Loucy (cell line): ENCODE measurements around the gene ACADSB.

Source experiments
- H2AFZ ChIP-seq: fragments of 200-600 bp; sonication (generic); 2 replicates; pipeline ENCODE4 v1.6.0; 2016; ENCODE audit warnings: antibody characterized with exemption, mild to moderate bottlenecking, low read length, moderate library complexity
- H3F3A ChIP-seq: fragments of 200-600 bp; 2 replicates; pipeline ENCODE4 v1.6.0; 2016; ENCODE audit warnings: antibody characterized with exemption, low read depth, mild to moderate bottlenecking
- H3K27me3 ChIP-seq: fragments of 200-600 bp; sonication (generic); 2 replicates; pipeline ENCODE4 v1.6.1; 2014; ENCODE audit warnings: low read length, mild to moderate bottlenecking; ENCODE audit not compliant: insufficient read depth, poor library complexity, severe bottlenecking
- H3K36me3 ChIP-seq: fragments of 200-600 bp; sonication (generic); 2 replicates; pipeline ENCODE4 v1.6.1; 2016; ENCODE audit warnings: low read length; ENCODE audit not compliant: insufficient read depth
- H3K4me1 ChIP-seq: fragments of 200-600 bp; sonication (generic); 2 replicates; pipeline ENCODE4 v1.5.1; 2014; ENCODE audit warnings: low read length, mild to moderate bottlenecking; ENCODE audit not compliant: insufficient read depth, poor library complexity, severe bottlenecking
- H3K4me2 ChIP-seq: fragments of 200-600 bp; sonication (generic); 2 replicates; pipeline ENCODE4 v1.6.0; 2014; ENCODE audit warnings: antibody characterized with exemption, low read length, low read depth, mild to moderate bottlenecking; ENCODE audit not compliant: poor library complexity, severe bottlenecking
- H3K4me3 ChIP-seq: fragments of 200-600 bp; sonication (generic); 2 replicates; pipeline ENCODE4 v1.5.1; 2014; ENCODE audit warnings: low read length, mild to moderate bottlenecking, mixed read lengths; ENCODE audit not compliant: poor library complexity, severe bottlenecking
- H3K79me2 ChIP-seq: fragments of 200-600 bp; sonication (generic); 2 replicates; pipeline ENCODE4 v1.6.1; 2014; ENCODE audit warnings: low read length; ENCODE audit not compliant: insufficient read depth
- H3K9ac ChIP-seq: fragments of 200-600 bp; sonication (generic); 2 replicates; pipeline ENCODE4 v1.6.0; 2014; ENCODE audit warnings: mild to moderate bottlenecking, low read depth, low read length, moderate library complexity; ENCODE audit not compliant: poor library complexity, severe bottlenecking
- H3K9me2 ChIP-seq: fragments of 200-600 bp; sonication (generic); replicated peaks from 2 replicates; pipeline ENCODE4 v1.6.1; 2016; ENCODE audit warnings: low read depth, low read length, mixed read lengths
- H3K9me3 ChIP-seq: fragments of 200-600 bp; sonication (generic); 2 replicates; pipeline ENCODE4 v1.6.1; 2014; ENCODE audit warnings: mild to moderate bottlenecking, antibody characterized with exemption, low read length, low read depth; ENCODE audit not compliant: insufficient read depth
- H4K20me1 ChIP-seq: fragments of 200-600 bp; sonication (generic); 2 replicates; pipeline ENCODE4 v1.6.0; 2014; ENCODE audit warnings: antibody characterized with exemption, low read length, mild to moderate bottlenecking; ENCODE audit not compliant: insufficient read depth, poor library complexity, severe bottlenecking
- CTCF ChIP-seq: fragments of 200-600 bp; sonication (generic); conservative IDR thresholded peaks from 2 replicates; pipeline ENCODE4 v1.5.1; 2014; ENCODE audit warnings: mild to moderate bottlenecking, antibody characterized with exemption, low read length
- EZH2phosphoT487 ChIP-seq: fragments of 200-600 bp; IDR thresholded peaks from 2 replicates; pipeline ENCODE4 v1.6.1; 2018; ENCODE audit warnings: antibody characterized with exemption, mild to moderate bottlenecking, moderate library complexity, borderline replicate concordance

Gene ACADSB

GRCh38 chr10:123014772-123015171 is 6.0 kb downstream of the ACADSB start:
- Histone ChIP-seq H3K4me3 (no peak overlapping the region), H3K4me2 (no peak overlapping the region), H3K9ac (no peak overlapping the region), H3K79me2 (no peaks in the 10 kb centered on the region), H2AFZ (no peak overlapping the region), H3K36me3 (no peaks in the 10 kb centered on the region), H3K4me1 (peaks cover 6% of the 10 kb centered on the region), H4K20me1 (no peaks in the 10 kb centered on the region), H3K9me2 (no peaks in the 10 kb centered on the region), H3F3A (no peaks in the 10 kb centered on the region), H3K27me3 (no peaks in the 10 kb centered on the region), H3K9me3 (no peaks in the 10 kb centered on the region)
- TF ChIP-seq CTCF, result no peak
- no peak for TF ChIP-seq EZH2phosphoT487

- no peak overlapping the region for H3K4me2 ChIP-seq
Observed at GRCh38 chr10:123016228-123016627, 7.4 kb downstream of the ACADSB start.

GRCh38 chr10:123017421-123018165 is 8.8 kb downstream of the ACADSB start:
- no peaks in the 10 kb centered on the region for H3K9me2 ChIP-seq
- H3F3A ChIP-seq, result no peaks in the 10 kb centered on the region
- no peaks in the 10 kb centered on the region for H3K36me3 ChIP-seq
- H3K4me1 ChIP-seq, result no peaks in the 10 kb centered on the region
- no peak overlapping the region for H2AFZ ChIP-seq
- no peaks in the 10 kb centered on the region for H4K20me1 ChIP-seq
- H3K4me2 ChIP-seq, result no peak overlapping the region
- H3K9me3 ChIP-seq, result no peaks in the 10 kb centered on the region
- no peak overlapping the region for H3K9ac ChIP-seq
- no peaks in the 10 kb centered on the region for H3K79me2 ChIP-seq
- TF ChIP-seq CTCF (no peak), EZH2phosphoT487 (no peak)
- H3K27me3 ChIP-seq, result no peaks in the 10 kb centered on the region
- H3K4me3 ChIP-seq, result no peak overlapping the region

More at GRCh38 chr10:123016228-123016627, 7.4 kb downstream of the ACADSB start:
- no peaks in the 10 kb centered on the region for H3K27me3 ChIP-seq
- no peaks in the 10 kb centered on the region for H3K79me2 ChIP-seq
- H3K4me1 ChIP-seq, result no peaks in the 10 kb centered on the region
- H4K20me1 ChIP-seq, result no peaks in the 10 kb centered on the region
- no peaks in the 10 kb centered on the region for H3K9me3 ChIP-seq
- TF ChIP-seq CTCF (no peak), EZH2phosphoT487 (no peak)
- H3K4me3 ChIP-seq, result no peak overlapping the region
- no peaks in the 10 kb centered on the region for H3K9me2 ChIP-seq
- no peaks in the 10 kb centered on the region for H3F3A ChIP-seq
- no peak overlapping the region for H3K9ac ChIP-seq
- H2AFZ ChIP-seq, result no peak overlapping the region
- no peaks in the 10 kb centered on the region for H3K36me3 ChIP-seq
